Measurements from ENCODE around the gene UBL4B.

UBL4B gene

DNA sequence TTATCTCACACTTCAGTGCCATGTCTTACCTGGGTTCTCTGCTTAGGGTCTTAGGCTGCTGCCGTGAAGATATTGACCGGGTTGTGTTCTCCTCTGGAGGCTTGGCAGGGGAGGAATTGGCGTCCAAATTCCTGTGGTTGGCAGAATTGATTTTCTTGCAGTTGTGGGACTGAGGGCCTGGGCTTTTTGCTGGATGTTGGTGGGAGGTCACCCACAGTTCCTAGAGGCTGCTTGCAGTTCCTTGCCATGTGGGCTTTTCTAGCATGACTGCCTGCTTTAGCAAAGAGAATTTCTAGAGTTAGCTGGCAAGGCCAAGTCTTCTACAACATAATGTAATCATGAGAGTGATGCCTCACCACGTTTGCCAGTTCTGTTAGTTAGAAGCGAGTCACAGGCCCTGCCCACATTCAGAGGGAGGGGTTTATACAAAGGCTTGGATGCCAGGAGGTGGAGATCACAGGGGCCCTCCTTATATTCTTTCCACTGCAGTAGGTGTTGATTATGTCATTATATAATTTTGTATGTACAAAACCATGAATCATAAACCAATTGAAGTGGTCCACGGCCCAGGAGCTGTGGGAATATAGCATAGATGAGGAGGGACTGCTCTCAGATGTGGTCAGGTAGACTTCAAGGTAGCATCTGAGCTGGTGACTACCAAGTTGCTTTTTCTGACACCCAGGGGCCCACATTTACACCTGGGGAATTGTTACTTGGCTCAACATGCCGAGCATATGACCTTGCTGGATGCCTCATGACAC is 6.6 kb downstream of the UBL4B start:
- no peak for DNase-seq

DNA sequence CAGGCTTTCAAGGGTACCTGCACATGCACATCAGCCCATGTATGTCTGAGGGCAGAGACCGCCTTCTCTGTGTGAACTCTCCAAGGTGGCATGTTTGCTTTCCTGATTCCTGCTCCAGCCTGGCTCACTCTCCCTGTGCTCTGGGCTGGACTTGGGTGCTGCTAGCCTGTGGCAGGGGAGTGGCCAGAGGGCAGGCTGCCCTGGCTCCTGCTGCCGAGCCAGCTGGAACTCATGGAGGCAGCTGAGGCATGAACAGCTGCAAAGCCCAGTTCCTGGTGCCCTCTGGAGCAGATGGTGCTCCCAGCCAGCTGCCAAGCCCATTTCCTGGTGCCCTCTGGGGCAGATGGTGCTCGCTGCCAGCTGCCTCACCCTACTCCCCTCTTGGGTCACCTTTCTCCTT is 7.6 kb downstream of the UBL4B start:
- DNase-seq, result no peak

DNA sequence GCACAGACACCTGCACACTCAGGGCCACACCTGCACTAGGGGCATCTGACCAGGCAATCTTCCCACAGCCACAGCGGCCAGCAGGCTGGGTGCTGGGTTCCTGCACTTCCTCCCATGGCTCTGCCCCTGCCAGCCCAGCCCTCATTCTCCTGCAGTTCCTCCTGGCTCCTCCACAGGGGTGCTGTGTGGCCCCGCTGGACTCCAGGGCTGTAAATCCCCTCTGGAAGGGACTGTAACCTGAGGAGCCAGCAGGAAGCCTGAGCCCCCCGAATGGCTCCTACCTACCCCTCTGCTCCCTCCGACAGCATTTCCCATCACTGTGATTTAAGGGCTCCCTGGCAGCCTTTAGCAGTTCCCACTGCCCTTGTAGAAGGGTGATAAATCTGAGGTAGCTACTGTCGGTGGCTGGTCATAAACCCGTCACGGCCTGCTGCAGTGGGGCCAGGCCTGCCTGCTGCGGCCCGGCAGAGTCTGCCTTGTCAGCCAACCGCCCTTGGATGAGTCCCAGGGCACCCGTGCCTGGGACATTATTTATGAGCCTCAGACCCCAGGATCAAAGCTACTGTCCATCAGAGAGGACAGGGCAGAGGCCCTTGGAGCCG is 8.8 kb downstream of the UBL4B start:
- DNase-seq, result no peak

DNA sequence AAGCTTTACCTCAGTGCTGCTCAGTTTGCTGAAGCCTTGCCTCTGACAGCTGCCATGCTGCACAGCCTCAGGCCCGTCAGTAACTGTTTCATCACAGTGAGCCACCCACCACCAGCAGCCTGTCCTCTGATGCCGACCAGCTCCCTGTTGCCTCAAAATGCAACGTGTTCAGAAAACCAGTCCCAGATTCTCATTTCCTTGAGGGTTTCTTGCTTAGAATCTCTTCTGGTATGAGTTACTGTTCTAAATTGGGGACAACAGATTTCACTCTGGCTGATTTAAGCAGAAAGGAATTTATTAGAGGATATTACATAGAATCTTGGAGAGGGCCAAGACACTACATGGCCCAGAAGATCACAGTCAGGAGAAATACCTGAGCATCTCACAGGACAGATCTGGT is 11.0 kb downstream of the UBL4B start:
- no peak for DNase-seq

DNA sequence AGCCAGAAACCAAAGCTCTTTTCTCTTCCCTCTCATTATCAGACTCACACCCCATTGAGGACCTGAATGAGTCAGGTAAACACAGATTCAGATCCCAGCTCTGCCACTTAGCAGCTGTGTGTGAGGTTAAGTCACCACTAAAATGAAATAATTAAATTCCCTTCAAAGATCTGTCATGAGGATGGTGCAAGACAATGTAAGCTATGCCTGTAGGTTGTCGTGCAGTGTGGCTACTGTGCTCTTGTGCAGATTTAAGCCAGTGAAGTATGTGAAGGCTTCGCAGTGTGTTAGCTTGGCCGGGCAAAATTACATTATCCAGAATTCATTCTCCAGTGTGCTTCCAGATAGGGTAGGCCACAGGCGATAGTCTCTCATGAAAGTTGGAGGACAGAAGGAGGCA is 13.6 kb downstream of the UBL4B start:
- DNase-seq, result no peak

DNA sequence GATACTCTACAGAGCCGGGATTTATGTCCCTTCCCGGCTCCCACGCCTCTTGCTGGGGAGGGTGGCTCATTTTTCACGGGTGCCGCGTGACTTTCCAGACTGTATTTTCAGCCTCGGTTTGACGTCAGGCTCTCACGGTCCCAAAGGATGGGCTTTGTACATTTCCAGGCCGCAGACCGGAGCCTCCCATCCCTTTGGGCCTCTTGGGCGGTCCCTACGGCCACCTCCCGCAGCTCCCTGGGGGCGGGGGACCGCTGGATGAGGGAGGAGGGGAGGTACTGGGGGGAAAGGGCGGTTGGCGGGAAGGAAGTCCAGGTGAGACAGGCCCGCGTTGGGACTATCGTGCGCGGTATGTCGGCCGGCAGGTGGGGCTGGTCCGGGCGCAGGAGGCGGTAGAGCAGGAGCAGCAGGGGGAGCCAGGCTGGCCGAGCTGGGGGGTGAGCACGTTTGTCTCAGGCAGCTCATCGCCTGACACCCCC is 17.9 kb downstream of the UBL4B start:
- no peak for DNase-seq

DNA sequence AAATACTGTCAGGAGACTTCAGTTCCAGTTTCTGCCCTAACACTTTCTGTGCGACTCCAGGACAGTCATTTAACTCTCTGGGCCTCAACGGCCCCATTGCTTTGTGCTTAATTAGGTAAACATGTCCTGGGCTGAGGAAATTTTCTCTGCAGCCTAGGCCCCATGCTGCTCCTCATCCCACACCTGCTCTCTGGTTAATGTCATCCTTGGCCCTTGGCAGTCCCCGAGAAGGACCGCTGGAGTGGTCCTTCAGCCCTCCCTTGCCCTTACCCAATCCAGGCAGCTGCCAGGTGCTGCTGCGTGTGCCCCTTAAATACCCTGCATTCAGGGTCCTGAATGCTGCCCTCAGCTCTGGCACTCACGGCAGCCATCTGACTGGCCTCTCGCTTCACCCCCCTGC is 18.7 kb downstream of the UBL4B start:
- no peak for DNase-seq

DNA sequence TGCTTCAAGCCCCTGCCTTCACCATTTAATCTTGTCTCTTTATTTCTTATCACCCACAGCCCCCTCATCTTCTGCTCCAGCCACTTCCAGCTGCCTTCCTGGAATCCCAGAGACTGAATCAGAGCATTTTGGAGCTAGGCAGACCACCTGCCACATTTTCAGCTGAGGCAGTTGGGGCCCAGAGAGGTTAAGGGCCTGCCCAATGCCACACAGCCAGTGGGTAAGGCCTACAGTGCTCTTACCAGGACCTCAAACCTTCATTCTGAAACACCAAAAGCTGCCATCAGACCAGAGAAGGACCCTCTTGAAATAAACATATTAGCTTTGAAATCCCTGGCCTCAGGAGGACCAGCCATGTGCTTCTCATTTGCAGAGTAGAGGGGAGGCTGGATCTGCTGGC is 20.4 kb downstream of the UBL4B start:
- no peak for DNase-seq

DNA sequence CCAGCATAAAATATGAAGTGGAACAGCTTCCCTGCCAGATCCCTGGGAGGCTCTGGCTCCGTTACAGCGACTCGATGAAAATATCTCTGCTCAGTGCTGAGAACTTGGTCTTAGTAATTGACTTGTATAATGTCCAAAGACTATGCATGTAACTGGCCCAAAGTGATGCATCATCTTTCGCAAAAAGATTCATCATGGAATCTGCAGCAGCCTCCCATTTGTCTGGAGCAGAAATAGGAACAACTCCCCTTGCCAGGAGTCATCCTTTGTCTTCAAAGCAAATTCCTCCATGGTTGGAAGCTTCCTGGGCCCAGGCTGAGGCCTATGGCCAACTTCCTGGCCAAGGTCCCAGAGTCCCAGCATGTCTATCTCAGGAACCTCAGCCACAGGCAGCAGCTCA is 21.2 kb downstream of the UBL4B start:
- DNase-seq, result no peak

DNA sequence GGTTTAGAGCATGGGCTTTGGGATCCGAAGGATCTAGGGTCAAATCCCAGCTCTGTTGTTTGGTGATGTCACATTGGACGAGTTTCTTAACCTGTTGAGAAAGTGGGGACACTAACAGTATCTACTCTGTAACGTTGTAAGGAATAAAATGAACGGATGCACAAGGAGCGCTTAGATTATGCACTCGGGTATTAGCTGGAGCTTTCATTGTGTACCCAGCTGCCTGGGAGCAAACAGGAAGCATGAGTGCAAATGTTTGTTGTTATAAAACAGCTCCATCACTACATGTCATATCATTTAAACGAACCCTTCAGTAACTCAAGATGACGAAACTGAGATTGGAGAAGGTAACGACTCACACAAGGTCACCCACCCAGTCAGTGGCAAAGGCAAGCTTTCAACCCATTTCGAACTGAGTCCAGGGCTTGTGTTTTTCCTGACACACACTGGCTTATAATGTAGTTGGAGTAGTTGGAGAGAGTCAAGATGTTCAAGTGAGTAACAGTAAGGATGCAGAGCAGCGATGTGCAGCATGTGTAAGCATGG is 21.9 kb downstream of the UBL4B start:
- DNase-seq, result no peak

DNA sequence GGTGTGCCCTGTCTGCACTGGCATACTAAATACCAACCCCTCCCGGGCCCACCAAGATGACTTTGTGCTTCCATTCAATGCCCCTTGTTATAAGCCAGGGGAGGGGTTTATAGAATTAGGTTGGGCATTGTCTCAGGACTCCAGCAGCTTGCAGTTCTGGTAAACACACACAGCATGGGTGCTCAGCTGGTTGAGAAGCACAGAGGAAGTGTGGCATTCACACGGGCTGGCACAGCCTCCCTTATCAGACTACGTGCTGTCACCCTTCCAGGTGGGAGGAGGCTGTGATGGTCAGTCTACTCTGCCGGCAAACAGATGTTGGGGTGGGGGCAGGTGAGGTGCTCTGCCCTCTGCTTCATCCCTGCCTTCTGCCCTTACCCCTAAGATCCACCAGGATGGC is 23.0 kb downstream of the UBL4B start:
- DNase-seq, result no peak

DNA sequence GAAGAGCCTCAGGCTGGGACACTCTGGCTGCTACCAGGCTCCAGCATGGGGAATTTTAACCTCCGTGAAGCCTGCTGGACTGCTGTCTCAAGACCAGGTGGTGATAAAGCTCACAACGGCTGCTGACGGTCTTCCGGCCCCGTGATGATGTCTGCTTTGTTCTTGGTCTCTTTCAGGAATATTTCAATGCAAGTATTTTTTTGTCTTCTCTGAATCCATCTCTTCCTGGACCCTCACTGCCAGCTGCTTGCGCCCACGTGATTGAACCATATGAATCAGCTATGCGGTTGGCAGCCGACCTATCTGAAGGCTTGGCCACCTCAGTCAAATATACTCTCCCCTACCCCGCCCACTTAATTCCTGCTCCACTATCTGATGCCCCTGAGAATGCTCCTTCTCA is 23.4 kb downstream of the UBL4B start:
- DNase-seq, result no peak

DNA sequence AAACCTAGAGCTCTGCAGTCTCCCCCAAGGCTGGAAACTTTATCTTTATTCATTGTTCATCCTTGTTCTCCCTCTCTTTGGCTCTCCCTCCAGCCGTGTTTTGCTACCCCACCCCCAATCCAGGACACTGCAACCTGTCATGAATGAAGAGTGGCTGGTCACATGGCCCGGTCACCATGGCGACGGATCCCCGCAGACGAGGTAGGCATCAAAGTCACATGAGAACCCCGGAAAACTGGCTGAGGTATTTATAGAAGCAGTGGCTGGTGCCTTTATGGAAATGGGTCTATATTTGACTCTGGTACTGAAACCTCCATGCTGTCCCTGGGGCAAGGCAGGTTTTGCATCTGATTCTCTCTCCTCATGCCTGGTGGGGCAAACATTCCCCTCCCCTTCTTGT is 24.7 kb downstream of the UBL4B start:
- peak; percentile 5 for DNase-seq

DNA sequence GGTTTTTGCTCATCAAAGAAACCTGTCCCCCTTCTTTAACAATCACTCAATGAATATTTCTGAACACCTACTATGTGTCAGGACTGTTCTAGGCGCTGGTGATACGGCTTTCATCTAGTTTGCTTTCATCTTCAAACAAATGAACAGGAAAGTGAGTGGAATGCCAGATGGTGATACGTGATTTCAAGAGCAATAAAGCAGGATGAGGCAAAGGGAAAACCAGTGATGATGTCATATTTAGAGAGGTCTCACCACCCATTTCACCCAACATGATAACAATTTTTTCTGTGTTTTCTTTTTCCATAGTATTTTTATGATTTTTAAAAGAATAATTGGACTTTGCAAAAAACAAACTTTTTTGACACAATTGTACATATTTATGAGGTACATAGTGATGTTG is 26.7 kb downstream of the UBL4B start:
- no peak for DNase-seq

DNA sequence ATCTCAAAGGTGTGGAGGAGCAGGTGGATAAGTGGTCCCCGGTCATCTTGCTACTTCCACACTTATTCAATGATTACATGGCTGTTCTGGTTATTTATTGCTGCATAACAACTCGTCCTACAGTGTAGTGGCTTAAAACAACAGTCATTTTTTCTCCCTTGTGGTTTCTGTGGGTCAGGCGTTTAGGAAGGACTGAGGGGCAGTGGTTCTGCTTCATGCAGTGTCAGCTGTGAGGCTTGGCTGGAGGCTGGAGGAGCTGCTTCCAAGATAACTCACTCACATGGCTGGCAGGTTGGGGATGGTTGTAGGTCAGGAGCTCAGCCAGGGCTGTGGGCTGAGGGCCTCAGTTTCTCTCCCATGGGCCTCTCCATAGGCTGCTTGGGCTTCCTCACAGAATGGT is 32.1 kb downstream of the UBL4B start:
- no peak for DNase-seq

DNA sequence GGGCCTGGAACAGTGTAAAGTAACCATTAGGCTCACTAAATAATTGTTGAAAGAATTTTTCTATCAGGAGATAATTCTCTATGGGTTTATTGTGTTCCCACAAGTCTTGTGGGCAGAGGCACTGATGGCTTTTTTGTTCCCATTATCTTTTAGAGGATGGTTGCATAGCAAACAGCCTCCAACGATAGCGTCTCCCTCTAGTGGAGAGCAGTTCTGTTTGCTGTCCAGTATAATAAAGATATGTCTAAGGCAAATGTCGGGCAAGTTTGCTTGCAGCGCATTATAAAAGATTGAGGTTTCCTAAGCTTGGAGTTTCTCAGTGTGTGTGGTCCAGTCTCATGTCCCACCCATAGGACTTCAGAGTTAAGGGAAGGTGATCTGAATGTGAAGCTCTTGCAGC is 36.7 kb downstream of the UBL4B start:
- no peak for DNase-seq

DNA sequence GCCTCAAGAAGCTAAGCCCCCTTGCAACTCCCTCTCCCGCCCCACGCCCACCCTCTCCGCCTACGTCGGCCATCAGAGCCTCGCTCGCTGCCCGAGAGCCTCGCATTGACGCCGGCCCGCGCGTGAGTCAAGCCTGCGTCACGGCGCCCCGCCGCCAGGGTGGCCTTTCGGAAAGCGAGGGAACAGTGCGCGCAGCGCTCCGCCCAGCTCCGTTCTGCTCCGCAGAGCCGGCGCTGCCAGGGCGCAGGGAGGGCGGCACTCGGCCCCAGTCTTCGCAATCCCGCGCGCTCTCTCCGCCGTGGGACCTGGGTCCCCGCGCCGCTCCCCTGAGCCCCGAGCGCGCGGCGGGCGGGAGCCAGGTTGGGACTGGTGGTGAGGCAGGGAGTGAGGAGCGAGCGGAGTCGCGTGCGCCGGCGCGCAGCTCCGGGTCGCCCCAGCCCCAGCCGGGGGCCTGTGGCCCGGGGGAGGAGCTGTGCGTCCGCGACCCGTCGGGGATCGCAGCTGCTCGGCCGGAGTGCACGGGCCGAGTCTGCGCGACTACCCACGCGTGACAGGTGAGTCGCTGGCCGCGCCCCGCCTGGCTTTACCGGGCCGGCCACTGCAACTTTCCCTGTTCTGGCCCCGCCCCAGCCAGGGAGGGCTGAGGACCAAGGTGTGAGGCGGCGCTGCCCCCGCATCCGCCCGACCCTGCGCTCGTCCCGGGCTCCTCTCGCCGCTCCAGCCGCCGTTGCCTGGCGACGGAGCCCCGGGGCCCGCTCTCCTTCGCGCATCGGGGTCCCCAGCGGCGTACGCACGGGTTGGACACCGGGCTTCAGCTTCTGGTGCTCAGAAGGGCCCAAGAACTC is 38.3 kb downstream of the UBL4B start, which contains the start of gene SLC6A17:
Gene SLC6A17, plus strand, starts transcription at position 165 of the 845 bp plus-strand sequence. CDS start 16,436 bp downstream, outside the sequence.
- no peak for DNase-seq

DNA sequence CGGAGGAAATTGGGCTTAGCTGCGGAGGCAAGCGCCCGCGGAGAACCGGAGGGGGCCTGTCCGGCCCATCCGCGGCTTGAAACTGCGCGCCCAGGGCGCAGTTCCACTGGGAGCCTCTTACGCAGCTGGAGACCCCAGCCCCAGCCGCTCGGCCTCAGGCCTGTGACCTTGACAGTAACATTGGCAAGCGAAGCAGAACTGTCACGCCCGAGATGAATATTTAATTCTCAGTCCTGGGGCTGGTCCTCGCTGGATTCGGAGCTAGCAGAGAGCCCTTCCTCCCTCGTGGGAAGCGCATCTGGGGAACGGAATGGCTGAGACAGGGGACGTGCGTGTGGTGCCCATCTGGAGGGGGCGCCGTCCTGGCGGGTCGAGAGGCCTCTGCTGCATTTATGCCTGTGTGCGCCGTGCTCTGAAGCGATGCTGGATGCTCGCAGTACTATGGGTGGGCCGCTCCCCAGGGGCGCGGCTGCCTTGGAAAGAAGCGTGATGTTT is 39.0 kb downstream of the UBL4B start:
- no peak for DNase-seq

DNA sequence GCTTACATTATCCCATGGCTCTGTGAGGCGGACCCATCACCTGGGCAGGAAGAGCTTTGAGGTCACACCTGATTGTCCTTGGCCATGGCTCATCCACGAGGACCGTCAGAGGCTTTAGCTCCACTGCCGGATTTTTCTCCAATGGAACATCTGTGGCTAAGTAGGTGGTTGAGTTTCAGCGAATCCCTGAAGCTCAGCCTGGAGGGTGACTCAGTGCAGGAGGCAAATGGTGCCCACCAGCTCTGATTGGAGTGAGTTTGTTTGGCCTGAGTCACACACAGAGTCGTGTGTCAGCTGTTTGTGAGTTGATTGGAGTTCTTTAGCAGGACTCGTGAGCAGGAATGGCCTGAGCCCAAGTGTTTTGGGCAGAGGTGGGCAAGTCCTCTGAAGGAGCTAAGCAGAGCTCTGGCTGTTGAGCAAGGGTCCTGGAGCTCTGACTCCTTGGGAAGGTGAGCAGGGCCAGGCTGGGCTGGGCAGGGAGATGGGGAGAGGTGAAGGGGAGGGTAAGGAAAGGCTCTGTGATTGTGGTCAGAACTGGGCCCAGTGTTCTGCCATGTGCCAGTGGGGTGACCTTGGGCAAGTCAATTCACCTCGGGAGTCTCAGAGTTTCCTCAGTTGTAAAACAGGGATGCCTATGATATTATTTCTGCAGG is 40.0 kb downstream of the UBL4B start:
- no peak for DNase-seq

DNA sequence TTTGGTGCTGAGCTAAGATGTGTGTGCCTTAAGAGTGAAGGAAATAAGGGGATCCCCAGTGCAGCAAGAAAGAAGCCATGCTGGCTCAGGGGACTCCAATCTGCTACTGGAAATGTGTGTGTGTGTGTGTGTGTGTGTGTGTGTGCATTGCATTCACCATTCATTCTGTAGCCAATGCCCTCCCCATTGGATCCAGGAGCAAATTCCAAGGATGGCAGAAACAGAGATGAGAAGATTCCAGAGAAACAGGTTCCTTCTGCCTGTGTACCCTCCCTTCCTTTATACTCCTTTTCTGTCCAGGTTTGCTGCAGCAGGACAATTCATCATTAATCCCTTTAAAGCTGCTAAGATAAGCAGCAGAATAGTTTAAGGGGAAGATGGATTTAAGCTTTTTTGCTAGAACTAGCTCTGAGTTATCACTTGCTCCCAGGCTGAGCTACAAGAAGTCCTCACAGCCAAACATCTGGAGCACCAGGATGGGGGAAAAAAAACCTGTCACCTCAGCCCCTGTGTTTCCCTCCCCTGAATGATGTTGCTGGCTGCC is 41.2 kb downstream of the UBL4B start:
- DNase-seq, result no peak

DNA sequence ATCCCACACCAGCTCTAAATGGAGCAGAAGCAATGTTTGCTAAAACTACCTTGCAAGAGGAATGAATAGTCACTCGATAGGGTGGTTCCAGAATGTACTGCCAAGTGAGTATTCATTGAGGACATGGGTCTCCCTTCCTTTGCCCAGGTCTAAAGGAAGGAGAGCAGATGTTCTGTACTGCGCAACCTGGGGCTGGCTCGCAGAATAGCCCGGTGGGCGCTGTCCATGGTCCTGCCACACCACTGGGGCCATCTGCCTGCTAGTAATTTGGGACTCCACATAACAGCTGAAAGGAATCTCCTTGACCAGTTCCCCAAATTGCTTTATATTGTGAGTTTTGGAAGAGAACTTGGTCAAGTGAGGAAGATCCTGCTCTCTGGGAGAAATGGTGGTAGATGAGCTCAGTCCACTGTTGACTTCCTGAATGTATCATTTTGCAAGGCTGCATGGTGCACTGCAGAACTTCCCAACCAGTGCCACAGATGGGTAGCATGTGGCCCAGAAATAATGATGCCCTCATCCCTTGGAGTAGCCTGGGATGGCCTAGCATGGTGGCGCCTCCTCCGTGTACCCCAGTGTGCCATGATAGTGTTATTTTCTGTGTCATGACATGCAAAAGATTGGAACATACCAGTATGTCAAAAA is 43.8 kb downstream of the UBL4B start:
- DNase-seq, result peak; percentile 10

DNA sequence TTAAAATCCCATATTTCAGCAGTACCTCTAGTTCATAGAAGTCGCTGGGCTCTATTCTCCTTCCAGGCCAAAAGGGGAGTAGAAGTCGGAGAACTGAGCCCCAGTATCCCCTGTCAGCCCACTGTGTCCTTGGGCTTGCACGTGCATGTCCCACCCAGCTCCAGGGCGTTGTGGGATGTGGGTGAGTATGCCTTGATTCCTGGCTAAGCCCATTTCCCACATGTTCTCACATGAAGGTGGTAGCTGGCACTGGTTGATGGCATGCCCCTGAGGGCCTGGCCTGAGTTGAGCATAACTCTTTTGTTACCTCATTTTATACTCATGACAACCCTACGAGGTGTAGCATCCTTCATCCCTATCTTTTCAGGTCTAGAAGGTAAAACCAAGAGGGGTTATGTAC is 46.0 kb downstream of the UBL4B start:
- no peak for DNase-seq
